HEK293T (cell line): Measurements from ENCODE around the gene ADAP1.
A peak's percentile ranks its signal among the peaks of the same experiment; 100 is the strongest.

Experiments used
- ARNT ChIP-seq: fragments of 450-650 bp; IDR thresholded peaks from 2 replicates; pipeline ENCODE4 v1.6.1; 2017; ENCODE audit warnings: mild to moderate bottlenecking
- BHLHE40 ChIP-seq: fragments of 450-650 bp; IDR thresholded peaks from 2 replicates; pipeline ENCODE4 v1.6.1; 2016; ENCODE audit warnings: mild to moderate bottlenecking, moderate library complexity, borderline replicate concordance
- CTBP1 ChIP-seq: fragments of 450-650 bp; IDR thresholded peaks from 2 replicates; pipeline ENCODE4 v1.6.1; 2016; ENCODE audit warnings: borderline replicate concordance
- ELF4 ChIP-seq: fragments of 450-650 bp; IDR thresholded peaks from 2 replicates; pipeline ENCODE4 v1.6.1; 2017; ENCODE audit warnings: antibody characterized with exemption
- FOXA1 ChIP-seq: fragments of 450-650 bp; IDR thresholded peaks from 2 replicates; pipeline ENCODE4 v1.6.1; 2016; ENCODE audit warnings: mild to moderate bottlenecking
- FOXK2 ChIP-seq: fragments of 450-650 bp; IDR thresholded peaks from 2 replicates; pipeline ENCODE4 v1.6.1; 2016; ENCODE audit warnings: mild to moderate bottlenecking
- FOXM1 ChIP-seq: fragments of 450-650 bp; IDR thresholded peaks from 2 replicates; pipeline ENCODE4 v1.6.1; 2017; ENCODE audit warnings: mild to moderate bottlenecking, borderline replicate concordance
- HDGF ChIP-seq: fragments of 450-650 bp; IDR thresholded peaks from 2 replicates; pipeline ENCODE4 v1.6.1; 2017; ENCODE audit warnings: antibody characterized with exemption, borderline replicate concordance
- LEF1 ChIP-seq: fragments of 450-650 bp; IDR thresholded peaks from 2 replicates; pipeline ENCODE4 v1.6.1; 2017; ENCODE audit warnings: mild to moderate bottlenecking, borderline replicate concordance
- SP1 ChIP-seq: fragments of 450-650 bp; IDR thresholded peaks from 2 replicates; pipeline ENCODE4 v1.6.1; 2017
- SUZ12 ChIP-seq: fragments of 450-650 bp; IDR thresholded peaks from 2 replicates; pipeline ENCODE4 v1.6.1; 2016; ENCODE audit warnings: mild to moderate bottlenecking
- TARDBP ChIP-seq: fragments of 450-650 bp; IDR thresholded peaks from 2 replicates; pipeline ENCODE4 v1.6.1; 2016
- ZNF384 ChIP-seq: fragments of 450-650 bp; IDR thresholded peaks from 2 replicates; pipeline ENCODE4 v1.6.1; 2016
- TF ChIP-seq, protein P1 (sequence below): fragments of 450-650 bp; IDR thresholded peaks from 2 replicates; pipeline ENCODE4 v1.6.1; 2016

DNA sequence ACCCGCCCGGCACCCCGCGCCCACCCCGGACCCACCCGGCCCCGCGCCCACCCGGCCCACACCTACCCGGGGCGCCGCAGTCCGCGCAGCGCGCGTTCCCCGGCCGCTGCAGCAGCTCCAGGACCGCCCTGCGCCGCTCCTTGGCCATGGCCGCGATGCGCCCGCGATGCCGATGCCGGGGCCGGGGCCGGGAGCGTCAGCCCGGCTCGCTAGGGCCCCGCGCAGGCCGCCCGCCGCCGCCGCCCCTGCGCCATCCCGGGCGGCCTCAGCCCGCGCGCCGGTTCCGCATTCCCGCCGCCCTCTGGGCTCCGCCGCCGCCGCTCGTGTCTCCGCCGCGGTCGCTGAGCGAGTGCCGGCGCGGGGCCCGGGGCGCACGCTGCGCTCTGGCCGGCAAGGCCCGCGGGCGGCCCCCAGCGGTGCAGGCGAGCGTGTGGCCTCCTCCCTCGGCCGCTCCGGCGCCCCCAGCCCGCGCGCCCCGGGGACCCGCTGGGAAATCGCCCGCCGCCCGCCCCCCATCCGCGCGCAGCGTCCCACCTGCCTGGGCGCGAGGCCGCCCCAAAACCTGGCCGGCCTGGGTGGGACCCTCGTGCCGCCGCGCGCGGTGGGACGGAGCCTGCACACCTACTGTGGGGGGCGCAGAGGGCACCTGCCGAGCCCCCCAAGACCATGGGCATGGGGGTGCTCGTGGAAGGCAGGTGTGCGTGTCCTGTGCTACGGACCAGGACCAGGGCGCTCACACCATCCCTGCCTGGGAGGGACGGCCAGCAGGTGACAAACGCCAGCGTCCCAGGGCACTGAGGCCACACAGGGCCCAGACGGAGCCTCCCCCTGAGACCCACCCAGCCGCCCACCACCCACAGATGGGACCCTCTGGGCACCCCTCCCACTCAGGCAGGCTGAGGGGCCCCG is at the start of gene ADAP1:
- TF ChIP-seq ARNT (0 out of 2 replicates have a peak, but pooled peaks have one; percentile 3), TARDBP (no peak), BHLHE40 (no peak), SP1 (no peak), LEF1 (no peak), CTBP1 (no peak), ELF4 (no peak), SUZ12 (no peak), FOXK2 (no peak), HDGF (no peak), FOXM1 (no peak), FOXA1 (no peak), ZNF384 (no peak)
- TF ChIP-seq, protein P1, sequence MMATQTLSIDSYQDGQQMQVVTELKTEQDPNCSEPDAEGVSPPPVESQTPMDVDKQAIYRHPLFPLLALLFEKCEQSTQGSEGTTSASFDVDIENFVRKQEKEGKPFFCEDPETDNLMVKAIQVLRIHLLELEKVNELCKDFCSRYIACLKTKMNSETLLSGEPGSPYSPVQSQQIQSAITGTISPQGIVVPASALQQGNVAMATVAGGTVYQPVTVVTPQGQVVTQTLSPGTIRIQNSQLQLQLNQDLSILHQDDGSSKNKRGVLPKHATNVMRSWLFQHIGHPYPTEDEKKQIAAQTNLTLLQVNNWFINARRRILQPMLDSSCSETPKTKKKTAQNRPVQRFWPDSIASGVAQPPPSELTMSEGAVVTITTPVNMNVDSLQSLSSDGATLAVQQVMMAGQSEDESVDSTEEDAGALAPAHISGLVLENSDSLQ = no peak
